ENCODE data around the gene RANGRF.

RANGRF gene

GRCh38 chr17:8266648-8267479 is 21.6 kb upstream of the RANGRF start:
- no peak for TF ChIP-seq CTCF (IDR thresholded peaks at IDR 0.05)
- TF ChIP-seq ZFX (IDR thresholded peaks at IDR 0.05; ENCODE audit: borderline replicate concordance), result no peak
- no peak overlapping the region for H3K27ac ChIP-seq

GRCh38 chr17:8267480-8268147 is 20.9 kb upstream of the RANGRF start:
- H3K27ac ChIP-seq, result no peak overlapping the region
- TF ChIP-seq ZFX (IDR thresholded peaks at IDR 0.05; ENCODE audit: borderline replicate concordance), result no peak
- no peak for TF ChIP-seq CTCF (IDR thresholded peaks at IDR 0.05)

GRCh38 chr17:8268550-8269298 is 19.7 kb upstream of the RANGRF start:
- no peak overlapping the region for H3K27ac ChIP-seq
- no peak for TF ChIP-seq ZFX (IDR thresholded peaks at IDR 0.05; ENCODE audit: borderline replicate concordance)
- no peak for TF ChIP-seq CTCF (IDR thresholded peaks at IDR 0.05)

GRCh38 chr17:8272421-8272820 is 16.0 kb upstream of the RANGRF start:
- no peak for TF ChIP-seq ZFX (IDR thresholded peaks at IDR 0.05; ENCODE audit: borderline replicate concordance)
- no peak for TF ChIP-seq CTCF (IDR thresholded peaks at IDR 0.05)
- no peak overlapping the region for H3K27ac ChIP-seq

- H3K27ac ChIP-seq, result no peak overlapping the region
- TF ChIP-seq ZFX (IDR thresholded peaks at IDR 0.05; ENCODE audit: borderline replicate concordance), result no peak
- no peak for TF ChIP-seq CTCF (IDR thresholded peaks at IDR 0.05)
Measured at GRCh38 chr17:8273884-8274444, 14.5 kb upstream of the RANGRF start.

- TF ChIP-seq ZFX (IDR thresholded peaks at IDR 0.05; ENCODE audit: borderline replicate concordance) (no peak), CTCF (IDR thresholded peaks at IDR 0.05) (no peak)
- H3K27ac ChIP-seq, result no peak overlapping the region
Measured at GRCh38 chr17:8274816-8275215, 13.7 kb upstream of the RANGRF start.
